Medulla oblongata (tissue), 1 donor: ENCODE data around the gene ALDH18A1.
"Not testable (repeated sequence)": the region's sequence is repeated elsewhere in the genome, so short reads cannot be mapped to it uniquely, and the experiment has no call there.

Source experiments
- DNase-seq: peaks from one replicate; pipeline ENCODE4 v3.0.0-alpha.2; 2015; ENCODE audit errors: extremely low spot score

The ALDH18A1 gene

DNA sequence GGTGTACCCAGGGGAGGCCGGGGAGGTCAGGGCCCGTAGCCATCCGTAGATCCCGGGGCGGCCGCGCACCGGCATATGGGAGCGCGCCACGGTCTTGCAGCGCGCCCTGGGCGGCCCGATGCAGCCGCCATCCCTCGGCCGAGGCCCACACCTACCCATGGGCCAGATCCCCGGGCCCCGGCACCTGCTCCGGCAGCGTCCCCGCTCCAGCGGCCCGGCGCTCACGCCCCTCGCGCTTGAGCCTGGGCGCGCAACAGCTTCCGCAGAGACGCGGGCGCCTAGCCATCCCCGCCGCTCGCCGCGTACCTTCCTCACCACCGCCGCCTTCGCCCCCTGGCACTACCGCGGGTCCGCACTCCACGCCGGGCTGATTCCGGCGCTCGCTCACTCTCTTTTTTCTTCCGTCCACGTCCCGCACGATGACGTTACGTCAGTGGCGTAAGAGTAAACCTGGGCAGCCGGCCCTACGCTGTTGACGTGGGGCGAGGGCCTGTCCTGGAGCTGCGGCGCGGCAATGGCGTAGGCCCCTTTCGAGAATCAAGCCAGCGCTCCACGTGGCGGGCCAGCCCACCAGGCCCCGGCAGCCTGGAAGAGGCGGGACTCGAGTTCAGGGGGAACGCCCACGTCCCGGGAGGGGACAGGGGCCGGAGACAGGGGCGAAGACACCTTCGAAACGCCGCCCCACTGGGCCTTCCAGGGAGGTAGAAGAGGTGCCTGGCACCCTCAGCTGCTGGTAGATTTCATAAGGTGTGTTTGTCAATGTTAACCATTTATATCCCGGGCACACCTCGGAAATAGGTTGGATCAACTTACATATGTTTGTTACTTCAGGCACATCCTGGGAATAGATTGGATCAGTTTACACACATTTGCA lies at the start of gene ALDH18A1:
Gene ALDH18A1 (minus strand): TSS at position 421 of the 874 bp plus-strand sequence. CDS start 3,334 bp downstream, outside the sequence.
- peak; percentile 92 for DNase-seq

DNA sequence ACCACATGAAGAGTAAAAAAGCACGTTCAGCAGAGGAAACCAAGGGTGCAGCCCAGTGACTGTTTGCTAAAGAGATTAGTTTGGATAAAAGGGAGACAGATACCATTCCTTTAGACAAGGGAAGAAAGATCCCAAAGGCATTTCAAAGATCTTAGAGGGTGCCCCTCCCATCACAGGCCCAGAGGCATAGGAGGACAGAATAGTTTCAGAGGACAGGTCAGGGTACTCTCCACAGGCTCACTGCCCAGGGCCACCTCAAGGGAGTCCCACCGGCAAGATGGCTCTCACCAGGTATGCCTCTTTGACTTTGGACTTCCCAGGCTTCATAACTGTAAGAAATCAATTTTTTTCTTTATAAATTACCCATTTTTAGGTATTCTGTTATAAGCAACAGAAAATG lies 41.9 kb upstream of the ALDH18A1 start:
- DNase-seq: no peak

DNA sequence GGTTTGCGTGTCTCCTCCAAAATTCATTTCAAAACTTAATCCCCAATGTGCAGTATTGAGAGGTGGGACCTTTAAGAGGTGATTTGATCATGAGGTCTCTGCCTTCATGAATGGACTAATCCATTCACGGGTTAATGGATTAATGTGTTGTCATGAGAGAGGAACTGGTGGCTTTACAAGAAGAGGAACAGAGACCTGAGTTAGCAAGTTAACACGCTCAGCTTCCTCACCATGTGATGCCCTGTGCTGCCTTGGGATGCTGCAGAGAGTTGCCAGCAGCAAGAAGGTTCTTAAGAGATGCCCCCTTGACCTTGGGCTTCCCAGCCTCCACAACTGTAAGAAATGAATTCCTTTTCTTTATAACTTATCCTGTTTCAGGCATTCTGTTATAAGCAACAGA lies 40.9 kb upstream of the ALDH18A1 start:
- DNase-seq: peak; percentile 82

DNA sequence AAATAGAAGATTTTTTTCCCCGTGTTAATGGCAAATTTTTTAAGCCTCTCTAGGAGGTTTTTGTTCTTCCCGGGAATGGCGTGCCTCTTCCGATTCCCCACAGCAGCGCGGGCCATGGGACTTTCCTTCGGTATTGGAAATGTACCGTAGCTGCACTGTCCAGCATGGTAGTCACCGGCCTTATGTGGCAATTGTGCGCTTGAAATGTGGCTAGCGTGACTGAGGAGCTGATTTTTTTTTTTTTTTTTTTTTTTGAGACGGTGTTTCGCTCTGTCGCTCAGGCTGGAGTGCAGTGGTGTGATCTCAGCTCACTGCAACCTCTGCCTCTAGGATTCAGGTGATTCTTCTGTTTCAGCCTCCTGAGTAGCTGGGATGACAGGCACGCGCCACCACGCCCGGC lies 38.2 kb upstream of the ALDH18A1 start:
- DNase-seq: no peak

DNA sequence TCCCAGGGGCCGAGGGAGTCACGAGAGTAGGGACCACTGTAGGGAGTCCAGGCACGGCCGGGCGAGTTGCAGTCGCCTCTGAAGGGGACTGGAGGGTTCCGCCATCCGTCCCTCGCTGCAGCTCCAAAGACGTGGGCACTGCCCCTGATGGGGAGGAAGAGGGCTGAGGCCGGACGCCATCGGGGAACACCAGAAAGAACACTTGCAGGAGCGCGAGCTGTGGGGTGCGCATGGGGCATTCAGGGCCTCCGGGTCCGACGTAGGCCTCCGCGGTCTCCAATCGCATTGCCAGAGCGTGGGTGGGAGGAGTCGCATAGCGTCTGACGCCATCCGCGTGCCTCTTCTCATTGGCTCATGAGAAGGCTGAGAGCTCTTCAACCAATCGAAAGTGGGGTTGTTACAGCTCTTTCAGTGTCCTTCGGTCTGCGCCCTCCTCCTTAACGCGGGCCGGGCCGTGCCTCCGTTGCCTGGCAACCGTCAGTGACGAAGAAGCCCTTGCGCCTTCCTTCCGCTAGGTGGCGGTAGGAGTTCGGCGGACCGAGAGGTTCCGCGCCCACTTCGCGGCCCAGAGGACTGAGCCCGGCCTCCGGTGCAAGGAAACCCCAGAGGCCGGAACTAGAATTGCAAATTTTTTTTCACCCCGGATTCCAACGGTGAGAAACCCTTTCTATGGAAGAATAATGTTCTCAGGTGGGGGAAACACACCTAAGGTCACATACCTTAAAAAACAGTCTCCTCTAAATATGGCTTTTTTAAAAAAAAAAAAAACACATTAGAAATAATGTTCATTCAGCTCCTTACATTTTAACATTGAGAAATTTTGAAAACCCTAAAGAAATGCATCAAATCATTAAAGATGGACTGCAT lies 37.4 kb upstream of the ALDH18A1 start, which contains the start of gene TCTN3:
Gene TCTN3 (minus strand): TSS at position 260 of the 867 bp plus-strand sequence. CDS start 28 bp downstream, at position 232.
- DNase-seq: peak; percentile 100

DNA sequence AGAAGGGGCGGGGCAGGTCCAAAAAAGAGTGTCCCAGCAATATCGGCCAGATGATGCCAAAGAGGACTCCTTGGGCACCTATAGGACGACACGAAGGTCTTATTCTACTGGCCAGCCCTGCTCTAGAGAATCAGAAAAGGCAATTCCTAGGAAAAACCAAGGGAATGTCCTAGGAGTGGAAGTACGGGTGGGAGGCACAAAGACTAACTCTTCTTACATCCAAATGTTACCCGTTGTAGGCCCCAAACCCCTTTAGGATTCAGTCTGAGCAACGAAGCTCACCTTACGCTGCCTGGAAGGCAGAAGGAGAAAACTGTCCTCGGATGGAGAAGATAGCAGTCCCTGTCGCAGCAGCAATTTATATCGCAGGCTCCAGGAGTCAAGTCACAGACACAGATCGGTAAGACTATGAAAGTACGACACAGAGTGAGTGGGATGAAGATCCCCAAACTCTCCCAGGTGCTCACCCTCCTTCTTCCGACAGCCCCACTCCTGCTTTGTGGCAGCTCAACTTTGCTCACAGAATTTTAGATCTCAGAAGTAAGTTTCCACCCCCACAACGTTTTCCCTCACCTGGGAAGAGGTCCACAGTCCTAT lies 36.7 kb upstream of the ALDH18A1 start:
- no peak for DNase-seq

DNA sequence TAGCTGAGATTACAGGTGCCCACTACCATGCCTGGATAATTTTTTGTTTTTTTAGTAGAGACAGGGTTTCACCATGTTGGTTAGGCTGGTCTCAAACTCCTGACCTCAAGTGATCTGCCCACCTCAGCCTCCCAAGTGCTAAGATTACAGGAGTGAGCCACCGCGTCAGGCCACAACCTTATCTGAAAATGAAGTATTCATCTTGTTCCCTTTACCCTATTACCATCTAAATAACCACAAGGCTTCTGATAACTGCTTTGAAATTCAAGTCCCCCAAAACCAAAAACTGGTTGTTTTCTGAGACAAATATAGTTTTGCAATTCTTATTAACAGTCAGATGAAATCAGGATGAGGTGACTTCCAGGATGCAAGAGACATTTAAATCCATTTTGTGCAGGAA lies 34.8 kb upstream of the ALDH18A1 start:
- no peak for DNase-seq

DNA sequence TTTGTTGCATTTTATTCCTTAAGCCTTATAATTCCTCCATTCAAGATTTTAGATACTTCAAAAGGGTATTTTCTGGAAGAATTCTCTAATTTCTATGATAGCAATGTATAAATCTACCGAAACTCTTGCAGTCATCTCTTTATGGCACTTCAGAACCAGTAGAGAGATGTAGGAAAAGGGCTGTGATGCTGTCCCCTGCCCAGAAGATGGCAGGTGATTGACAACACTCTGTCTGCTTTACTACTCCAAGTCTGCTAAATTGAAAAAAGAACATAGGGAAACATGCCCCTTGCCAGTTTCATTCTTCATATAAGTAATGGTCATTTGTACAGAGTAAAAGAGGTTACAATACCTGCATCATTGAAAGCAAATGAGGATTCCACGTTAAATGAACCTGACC lies 32.1 kb upstream of the ALDH18A1 start:
- no peak for DNase-seq

DNA sequence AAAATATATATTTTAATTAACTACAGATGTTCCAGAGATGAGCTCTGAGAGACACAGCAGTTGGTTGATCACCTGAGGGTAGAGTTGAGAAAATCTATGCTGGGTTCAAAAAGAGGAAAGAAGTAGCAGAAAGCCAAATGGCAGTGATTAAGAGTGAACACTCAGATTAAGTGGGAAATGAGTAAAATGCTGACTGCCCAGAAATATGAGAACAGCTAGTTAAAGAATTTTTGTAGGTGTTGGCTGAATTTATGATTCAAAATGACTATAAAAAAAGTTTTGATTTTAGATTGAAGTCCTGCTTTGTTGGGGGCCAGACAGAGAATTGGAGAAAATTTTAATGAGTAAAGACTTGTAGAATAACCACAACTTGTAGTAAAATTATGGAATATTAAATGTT lies 27.5 kb upstream of the ALDH18A1 start:
- no peak for DNase-seq

DNA sequence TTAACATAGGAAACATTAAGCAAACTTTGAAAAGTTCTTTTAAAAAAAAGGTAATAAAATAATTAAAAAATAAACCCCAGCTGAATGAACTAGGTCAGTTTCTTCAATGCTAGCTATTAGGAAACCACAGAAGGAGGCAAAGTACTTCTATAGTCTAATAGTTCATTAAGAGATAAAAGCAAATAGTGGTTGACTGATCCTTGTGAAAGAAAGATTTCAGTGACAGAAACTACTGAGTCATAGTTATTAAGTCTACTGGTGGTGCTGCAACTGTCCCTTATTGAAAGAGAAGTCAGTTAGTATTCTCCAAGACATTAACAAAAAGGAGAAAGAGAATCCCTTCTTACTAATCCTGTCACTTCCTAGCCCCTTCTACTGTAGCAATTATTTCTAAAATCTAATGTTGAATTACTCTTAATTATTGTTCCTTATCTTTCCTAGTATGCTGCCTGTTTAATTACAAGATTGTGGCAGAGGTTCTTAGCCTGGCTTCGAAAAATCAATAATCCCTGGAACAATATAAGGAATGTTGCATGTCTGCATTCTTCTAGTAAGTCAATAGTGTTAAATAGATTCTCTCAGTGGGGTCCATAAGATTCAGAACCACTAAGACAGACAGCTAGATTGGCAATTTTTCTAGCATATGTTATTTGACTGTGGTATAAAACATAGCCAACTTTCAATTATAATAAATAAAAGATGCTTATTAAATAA lies 19.0 kb upstream of the ALDH18A1 start:
- DNase-seq: no peak

DNA sequence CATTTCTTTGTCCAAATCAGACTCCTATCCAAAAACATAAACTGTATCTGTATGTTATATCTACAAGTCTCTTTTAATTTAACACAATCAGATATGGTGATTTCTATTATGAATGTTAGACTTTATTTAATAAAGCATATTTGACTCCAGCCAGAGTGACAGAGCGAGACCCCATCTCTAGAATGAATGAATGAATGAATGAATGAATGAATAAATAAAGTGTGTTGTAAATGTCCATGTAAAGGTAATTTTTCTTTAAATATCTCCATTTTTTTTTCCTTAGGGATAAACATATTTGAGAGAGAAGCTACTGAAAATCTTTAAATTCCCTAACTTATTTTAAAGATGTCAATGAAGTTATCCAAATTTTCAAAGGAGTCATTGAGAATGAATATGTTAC lies 18.1 kb upstream of the ALDH18A1 start:
- no peak for DNase-seq

DNA sequence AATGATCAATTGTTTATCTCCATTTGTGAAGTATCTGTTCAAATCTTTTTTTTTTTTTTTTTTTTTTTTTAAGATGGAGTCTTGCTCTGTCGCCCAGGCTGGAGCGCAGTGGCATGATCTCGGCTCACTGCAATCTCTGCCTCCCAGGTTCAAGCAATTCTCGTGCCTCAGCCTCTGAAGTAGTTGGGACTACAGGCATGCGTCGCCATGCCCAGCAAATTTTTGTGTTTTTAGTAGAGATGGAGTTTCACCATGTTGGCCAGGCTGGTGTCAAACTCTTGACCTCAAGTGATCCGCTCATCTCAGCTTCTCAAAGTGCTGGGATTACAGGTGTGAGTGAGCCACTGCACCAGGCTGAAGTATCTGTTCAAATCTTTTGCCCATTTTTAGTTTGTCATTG lies 16.1 kb upstream of the ALDH18A1 start:
- DNase-seq: not testable (repeated sequence)

DNA sequence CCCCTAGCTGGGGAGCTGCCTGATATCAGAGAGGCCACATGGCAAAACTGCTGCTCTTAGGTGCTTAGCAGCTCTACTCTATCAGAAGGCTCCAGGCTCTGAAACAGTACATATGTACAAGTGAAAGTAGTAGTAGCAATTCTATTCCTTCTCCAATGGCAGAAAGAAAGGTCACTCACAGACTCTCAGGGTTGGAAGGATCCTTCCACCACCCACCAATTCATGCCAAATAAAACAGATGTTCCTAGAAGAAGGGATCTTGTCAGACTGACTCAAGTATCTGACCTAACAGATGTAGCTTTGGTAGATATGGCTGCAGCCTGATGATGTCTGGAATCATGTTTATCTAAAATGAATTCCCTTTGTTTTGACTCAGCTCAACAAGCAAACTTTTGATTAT lies 8.0 kb upstream of the ALDH18A1 start:
- DNase-seq: no peak

DNA sequence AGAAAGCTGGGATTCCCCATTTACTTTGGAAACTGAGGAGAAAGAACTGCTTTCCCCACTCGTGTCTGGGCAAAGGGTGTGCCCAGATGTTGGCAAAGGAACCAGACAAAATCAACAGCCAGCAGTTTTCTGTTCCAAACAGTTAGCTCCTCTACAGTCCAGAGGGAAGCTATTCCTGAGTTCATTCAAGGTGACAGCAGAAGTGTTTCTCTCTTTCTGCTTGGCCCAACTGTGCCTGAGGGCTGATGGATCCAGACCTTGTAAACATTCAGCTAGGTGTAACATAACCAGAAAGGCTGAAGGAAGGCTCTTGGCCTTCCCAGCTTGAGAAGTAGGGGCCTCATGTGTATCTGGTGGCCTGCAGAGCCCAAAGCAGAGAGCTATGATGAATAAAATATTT lies 7.0 kb upstream of the ALDH18A1 start:
- peak; percentile 32 for DNase-seq

DNA sequence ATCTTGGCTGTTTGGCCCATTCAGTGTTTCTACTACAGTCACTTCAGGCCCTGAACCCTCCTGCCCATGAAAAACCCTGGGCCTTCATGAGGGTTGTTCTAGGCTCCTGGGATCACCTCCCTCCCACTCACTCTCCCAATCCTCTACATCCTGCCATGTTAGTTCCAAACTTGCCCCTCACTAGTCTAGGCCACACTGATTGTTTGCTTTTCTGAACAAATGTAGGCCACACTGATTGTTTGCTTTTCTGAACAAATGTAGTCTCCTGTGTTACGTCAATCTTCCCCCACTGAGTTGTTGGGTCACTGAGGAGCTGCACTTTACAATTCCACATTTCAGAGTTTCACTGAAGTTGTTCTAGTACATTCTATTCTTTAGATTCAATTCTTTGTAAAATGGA lies 5.3 kb upstream of the ALDH18A1 start:
- DNase-seq: no peak

DNA sequence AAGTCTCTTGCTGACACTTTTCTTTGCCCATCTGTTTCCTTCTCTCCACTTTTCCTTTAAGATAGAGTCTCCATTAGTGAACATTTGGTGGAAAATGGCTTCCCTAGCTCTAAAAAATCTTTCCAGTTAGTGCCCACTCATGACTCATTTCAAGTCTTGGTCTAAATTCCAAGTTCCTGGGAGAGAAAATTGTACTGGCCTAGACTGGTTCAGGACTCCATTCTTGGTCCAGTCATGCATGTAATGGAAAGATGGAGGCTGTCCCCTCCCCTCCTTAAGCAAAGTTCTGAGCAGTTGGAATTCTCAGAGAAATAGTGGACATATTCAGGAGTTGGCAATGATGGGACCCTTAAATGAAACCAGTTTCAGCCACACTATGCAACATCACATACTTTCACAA lies 3.8 kb upstream of the ALDH18A1 start:
- no peak for DNase-seq

DNA sequence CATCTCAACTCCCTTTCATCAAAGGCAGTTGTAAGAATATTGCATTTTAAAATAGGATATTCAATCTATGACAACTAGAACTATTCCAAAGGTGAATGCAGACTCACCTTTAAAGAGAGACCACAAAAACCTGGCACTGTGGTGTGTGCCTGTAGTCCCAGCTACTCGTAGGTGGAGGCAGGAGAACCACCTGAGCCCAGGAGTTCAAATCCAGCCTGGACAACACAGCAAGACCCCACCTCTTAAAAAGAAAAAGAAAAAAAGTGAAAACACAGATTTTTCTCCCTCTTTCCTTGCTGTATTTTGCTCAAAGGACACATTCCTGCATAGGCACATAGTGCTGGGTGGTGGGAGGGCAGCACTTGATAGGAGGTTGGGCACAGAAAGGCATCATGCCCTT lies 739 bp upstream of the ALDH18A1 start:
- no peak for DNase-seq

DNA sequence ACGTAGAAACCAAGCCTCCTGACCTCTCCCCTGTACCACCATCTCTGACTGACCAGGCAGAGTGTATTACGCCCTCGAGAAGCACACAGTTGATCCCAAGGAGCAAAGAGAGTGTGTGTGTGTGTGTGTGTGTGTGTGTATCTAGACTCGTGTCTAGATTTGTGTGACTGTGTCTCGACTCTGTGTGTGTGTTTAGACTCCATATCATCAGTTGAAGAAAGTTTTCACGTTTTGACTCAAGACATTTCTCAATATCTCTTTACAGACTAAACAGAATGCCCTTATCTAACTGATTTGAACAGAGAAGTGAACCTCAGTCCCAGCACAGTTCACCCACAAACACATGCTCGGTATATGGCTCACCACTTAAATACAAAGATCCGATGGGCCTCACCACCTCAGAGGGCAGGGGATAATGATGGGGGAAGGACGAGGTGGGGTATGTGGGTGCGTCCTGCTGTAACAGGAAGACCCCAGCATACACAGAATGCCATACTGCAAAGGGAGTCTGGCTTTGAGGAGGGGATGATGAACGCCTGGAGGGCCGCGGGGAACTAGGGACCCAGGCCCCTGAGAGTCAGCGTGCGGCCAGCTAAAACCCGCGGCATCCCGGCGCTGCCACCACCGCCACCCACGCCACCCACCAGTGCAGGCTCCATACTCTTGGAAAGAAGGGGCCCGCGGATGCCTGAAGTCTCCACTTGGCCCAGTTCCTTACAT lies 780 bp downstream of the ALDH18A1 start:
- peak; percentile 14 for DNase-seq

DNA sequence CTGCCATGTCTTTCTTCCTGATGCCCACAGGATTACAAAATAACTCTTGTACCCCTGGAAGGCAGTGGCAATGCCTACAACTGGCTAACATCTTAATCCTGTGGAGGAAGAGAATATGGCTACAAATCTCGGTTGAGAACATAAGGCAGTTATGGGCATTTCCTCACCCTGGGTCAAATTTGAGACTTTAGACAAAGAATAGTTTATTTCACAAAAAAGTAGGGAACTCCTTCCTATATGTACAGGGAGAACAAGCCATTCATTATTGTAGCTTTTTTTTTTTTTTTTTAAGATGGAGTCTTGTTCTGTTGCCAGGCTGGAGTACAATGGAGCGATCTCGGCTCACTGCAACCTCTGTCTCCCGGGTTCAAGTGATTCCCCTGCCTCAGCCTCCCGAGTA lies 2.6 kb downstream of the ALDH18A1 start:
- no peak for DNase-seq

DNA sequence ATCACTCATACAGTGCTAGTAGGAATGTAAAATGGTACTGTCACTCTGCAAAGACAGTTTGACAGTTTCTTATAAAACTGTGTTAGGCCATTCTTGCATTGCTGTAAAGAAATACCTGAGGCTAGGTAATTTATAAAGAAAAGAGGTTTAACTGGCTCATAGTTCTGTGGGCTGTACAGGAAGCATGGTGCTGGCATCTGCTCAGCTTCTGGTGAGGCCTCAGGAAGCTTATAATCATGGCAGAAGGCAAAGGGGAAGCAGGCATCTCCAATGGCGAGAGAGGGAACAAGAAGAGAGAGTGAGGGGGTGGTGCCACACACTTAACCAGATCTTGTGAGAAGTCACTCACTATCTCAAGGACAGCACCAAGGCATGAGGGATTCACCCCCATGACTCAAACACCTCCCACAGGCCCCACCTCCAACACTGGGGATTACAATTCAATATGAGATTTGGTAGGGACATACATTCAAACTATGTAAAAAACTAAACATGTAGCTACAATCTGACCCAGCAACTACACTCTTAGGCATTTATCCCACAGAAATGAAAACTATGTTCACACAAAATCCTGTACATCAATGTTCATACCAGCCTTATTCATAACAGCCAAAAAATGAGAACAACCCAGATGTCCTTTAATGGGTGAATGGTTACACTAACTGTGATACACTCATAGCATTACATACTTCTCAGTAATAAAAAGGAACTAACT lies 5.0 kb downstream of the ALDH18A1 start:
- no peak for DNase-seq
